HEK293T (cell line): ENCODE results near the gene ERCC1.

Experiments
- CTCF ChIA-PET: fragments of 350-600 bp; formaldehyde crosslinking; extraction: SDS; loops from one replicate; lab custom pipeline; 2021; ENCODE audit warnings: antibody characterized with exemption, inconsistent platforms; lab: Yijun Ruan, JAX
- POLR2A ChIA-PET: fragments of 350-600 bp; formaldehyde crosslinking; extraction: SDS; loops from one replicate; lab custom pipeline; 2020; ENCODE audit warnings: antibody characterized with exemption, inconsistent platforms; lab: Yijun Ruan, JAX
- DNase-seq: peaks from one replicate; pipeline ENCODE4 v3.0.0; 2012; ENCODE audit warnings: mixed read lengths; ENCODE audit errors: extremely low spot score
- ARNT ChIP-seq: fragments of 450-650 bp; IDR thresholded peaks from 2 replicates; pipeline ENCODE4 v1.6.1; 2017; ENCODE audit warnings: mild to moderate bottlenecking
- BHLHE40 ChIP-seq: fragments of 450-650 bp; IDR thresholded peaks from 2 replicates; pipeline ENCODE4 v1.6.1; 2016; ENCODE audit warnings: mild to moderate bottlenecking, moderate library complexity, borderline replicate concordance
- CTBP1 ChIP-seq: fragments of 450-650 bp; IDR thresholded peaks from 2 replicates; pipeline ENCODE4 v1.6.1; 2016; ENCODE audit warnings: borderline replicate concordance
- ELF4 ChIP-seq: fragments of 450-650 bp; IDR thresholded peaks from 2 replicates; pipeline ENCODE4 v1.6.1; 2017; ENCODE audit warnings: antibody characterized with exemption
- FOXA1 ChIP-seq: fragments of 450-650 bp; IDR thresholded peaks from 2 replicates; pipeline ENCODE4 v1.6.1; 2016; ENCODE audit warnings: mild to moderate bottlenecking
- FOXK2 ChIP-seq: fragments of 450-650 bp; IDR thresholded peaks from 2 replicates; pipeline ENCODE4 v1.6.1; 2016; ENCODE audit warnings: mild to moderate bottlenecking
- FOXM1 ChIP-seq: fragments of 450-650 bp; IDR thresholded peaks from 2 replicates; pipeline ENCODE4 v1.6.1; 2017; ENCODE audit warnings: mild to moderate bottlenecking, borderline replicate concordance
- HDGF ChIP-seq: fragments of 450-650 bp; IDR thresholded peaks from 2 replicates; pipeline ENCODE4 v1.6.1; 2017; ENCODE audit warnings: antibody characterized with exemption, borderline replicate concordance
- L3MBTL2 ChIP-seq: fragments of 450-650 bp; conservative IDR thresholded peaks from 2 replicates; pipeline ENCODE4 v1.6.1; 2016; ENCODE audit warnings: mild to moderate bottlenecking
- LEF1 ChIP-seq: fragments of 450-650 bp; IDR thresholded peaks from 2 replicates; pipeline ENCODE4 v1.6.1; 2017; ENCODE audit warnings: mild to moderate bottlenecking, borderline replicate concordance
- NFRKB ChIP-seq: fragments of 450-650 bp; IDR thresholded peaks from 2 replicates; pipeline ENCODE4 v1.6.1; 2016; ENCODE audit warnings: mild to moderate bottlenecking, moderate library complexity
- PKNOX1 ChIP-seq: fragments of 450-650 bp; IDR thresholded peaks from 2 replicates; pipeline ENCODE4 v1.6.1; 2016
- SP1 ChIP-seq: fragments of 450-650 bp; IDR thresholded peaks from 2 replicates; pipeline ENCODE4 v1.6.1; 2017
- SUZ12 ChIP-seq: fragments of 450-650 bp; IDR thresholded peaks from 2 replicates; pipeline ENCODE4 v1.6.1; 2016; ENCODE audit warnings: mild to moderate bottlenecking
- TARDBP ChIP-seq: fragments of 450-650 bp; IDR thresholded peaks from 2 replicates; pipeline ENCODE4 v1.6.1; 2016
- ZNF384 ChIP-seq: fragments of 450-650 bp; IDR thresholded peaks from 2 replicates; pipeline ENCODE4 v1.6.1; 2016

The ERCC1 gene

GRCh38 chr19:45428384-45429231 lies 4.9 kb upstream of the ERCC1 start:
- no peak for TF ChIP-seq LEF1
- no peak for TF ChIP-seq ZNF384
- no peak for TF ChIP-seq ELF4
- no peak for TF ChIP-seq PKNOX1
- no peak for TF ChIP-seq BHLHE40
- no peak for TF ChIP-seq ARNT
- TF ChIP-seq CTBP1 = no peak
- no peak for TF ChIP-seq L3MBTL2
- no peak for TF ChIP-seq TARDBP
- no peak for TF ChIP-seq SP1
- TF ChIP-seq FOXA1 = no peak
- TF ChIP-seq HDGF = no peak
- no peak for TF ChIP-seq NFRKB
- no peak for TF ChIP-seq SUZ12
- TF ChIP-seq FOXM1 = no peak
- TF ChIP-seq FOXK2 = no peak
- DNase-seq = peak; percentile 46
- ChIA-PET POLR2A (interaction anchor here (0.9 to 1.5 kb wide), 4 partner anchors 11 to 50 kb away, joined by 3 to 7 read pairs (median 5); partner anchors contain the start of gene FOSB), CTCF (interaction anchor here (1.0 kb wide), 3 partner anchors 11 to 56 kb away, joined by 7 to 12 read pairs (median 8); no protein-coding TSS in a partner anchor)

GRCh38 chr19:45424191-45425058 lies 708 bp upstream of the ERCC1 start:
- POLR2A ChIA-PET = interaction anchor here (0.7 to 2.8 kb wide), 8 partner anchors 10 to 61 kb away, joined by 3 to 14 read pairs (median 4); partner anchors contain the start of genes FOSB and PPP1R13L
- DNase-seq = peak; percentile 28
- CTCF ChIA-PET = interaction anchor here (1.3 to 1.8 kb wide), 4 partner anchors 15 to 61 kb away, joined by 3 to 8 read pairs (median 5); no protein-coding TSS in a partner anchor
- no peak for TF ChIP-seq SUZ12
- TF ChIP-seq ZNF384 = peak; percentile 86
- peak; percentile 57; the same call in 1 of the 2 replicates for TF ChIP-seq L3MBTL2
- 0 out of 2 replicates have a peak, but pooled peaks have one; percentile 18 for TF ChIP-seq TARDBP

DNA sequence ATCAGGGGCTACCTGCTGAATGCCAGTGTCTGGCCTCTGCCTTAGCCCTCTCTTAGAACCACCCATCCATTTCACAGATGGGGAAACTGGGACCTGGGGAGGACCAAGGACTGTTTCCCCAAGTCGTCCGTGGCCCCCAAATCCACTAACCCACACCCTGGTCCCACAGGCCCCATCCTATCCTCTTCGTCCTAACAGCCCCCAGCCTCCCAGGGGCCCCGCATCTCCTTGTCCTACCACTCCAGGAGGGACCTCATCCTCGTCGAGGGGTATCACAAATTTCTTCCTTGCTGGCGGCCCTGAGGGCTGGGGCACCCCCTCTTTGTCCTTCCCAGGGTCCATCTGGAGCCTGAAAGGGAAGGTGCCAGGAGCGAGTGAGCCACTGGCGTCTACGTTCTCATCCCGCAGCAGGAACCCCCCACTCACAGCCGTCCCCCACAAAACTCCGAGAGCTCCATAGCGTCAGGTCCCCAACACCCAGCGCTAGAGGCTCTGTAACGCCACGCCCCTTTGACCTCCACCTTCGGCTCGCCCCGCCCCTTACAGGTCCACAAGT lies 606 bp downstream of the ERCC1 start:
- no peak for DNase-seq
- no peak for TF ChIP-seq PKNOX1
- ChIA-PET CTCF (interaction anchor here (1.7 kb wide), 1 partner anchor 16 kb away, joined by 5 read pairs; no protein-coding TSS in a partner anchor), POLR2A (interaction anchor here (2.1 to 2.8 kb wide), 2 partner anchors 17 to 19 kb away, joined by 9 to 14 read pairs; partner anchors contain the start of gene PPP1R13L)

- TF ChIP-seq TARDBP (no peak), SUZ12 (no peak), CTBP1 (no peak), BHLHE40 (no peak), L3MBTL2 (no peak), PKNOX1 (no peak), SP1 (no peak), FOXA1 (no peak), HDGF (no peak), FOXK2 (no peak), ARNT (no peak), FOXM1 (no peak), ZNF384 (no peak), ELF4 (no peak), NFRKB (no peak)
- ChIA-PET POLR2A (interaction anchor here (1.5 kb wide), 1 partner anchor 16 kb away, joined by 7 read pairs; no protein-coding TSS in a partner anchor), CTCF (no interaction called here)
- DNase-seq = no peak
These were observed 1.7 kb downstream of the ERCC1 start for GRCh38 chr19:45421947-45422498.

- no peak for DNase-seq
- TF ChIP-seq SUZ12 = no peak
- no peak for TF ChIP-seq ELF4
- ChIA-PET POLR2A (interaction anchor here (1.5 kb wide), 1 partner anchor 15 kb away, joined by 7 read pairs; no protein-coding TSS in a partner anchor), CTCF (no interaction called here)
These were observed 2.8 kb downstream of the ERCC1 start for GRCh38 chr19:45420871-45421270.
